Psoas muscle (tissue), 8 donors: ENCODE results near the gene AMBRA1. TPM values are rescaled to one million over a fixed set of nuclear protein-coding genes. Genes with fewer than 3 reads are reported as not detected.

Experiments
- ATAC-seq, 4 donors: fragments of 200-7000 bp; cut with Tn5 transposase; one replicate each; pipeline ENCODE4 v1.9.1; 2020; ENCODE audit warnings: moderate library complexity in 3 of 4, mild to moderate bottlenecking in 2 of 4
- DNase-seq, 2 donors: peaks; one replicate each; pipeline ENCODE4 v3.0.0-alpha.2; 2020
- H3K27ac ChIP-seq: fragments of 200-600 bp; one replicate; pipeline ENCODE4 v1.8.0; 2022
- H3K27me3 ChIP-seq, 3 donors: fragments of 200-600 bp in 1 of 3; one replicate each; pipeline versions ENCODE4 v1.6.1 to v1.8.0; 2013 to 2022; ENCODE audit warnings: low read length in 2 of 3, mild to moderate bottlenecking in 2 of 3, moderate library complexity in 1 of 3; ENCODE audit not compliant: insufficient read depth in 3 of 3
- H3K36me3 ChIP-seq, 2 donors: fragments of 200-600 bp in 1 of 2; one replicate each; pipeline versions ENCODE4 v1.6.1 to v1.8.0; 2013 to 2022; ENCODE audit warnings: low read depth in 1 of 2, mild to moderate bottlenecking in 1 of 2, moderate library complexity in 1 of 2; ENCODE audit not compliant: insufficient read depth in 1 of 2
- H3K4me1 ChIP-seq: fragments of 200-600 bp; one replicate; pipeline ENCODE4 v1.8.0; 2022
- H3K4me3 ChIP-seq: fragments of 200-600 bp; one replicate; pipeline ENCODE4 v1.8.0; 2022; ENCODE audit warnings: mild to moderate bottlenecking
- H3K9me3 ChIP-seq: fragments of 200-600 bp; one replicate; pipeline ENCODE4 v1.8.0; 2022
- CTCF ChIP-seq: fragments of 200-600 bp; IDR thresholded peaks from one replicate; pipeline ENCODE4 v1.8.0; 2022; ENCODE audit warnings: antibody characterized with exemption
- WGBS, 3 donors: extraction: QIAGEN DNeasy Blood & Tissue Kit; methylation state at CpG; one replicate each; pipeline versions ENCODE4 v1.1.6 to v1.1.7; 2013; 5-methylcytosine and 5-hydroxymethylcytosine counted together
- intact Hi-C, 2 donors: fragments of 100-400 bp; cut with DNase I; formaldehyde crosslinking; loops; one replicate each; pipeline versions ENCODE4 v1.11.0 to v1.14.2; 2022
- polyA plus RNA-seq, 3 donors: library from polyadenylated mRNA; stranded (reverse); fragments of 200-250 nt; gene quantifications; one replicate each; pipeline ENCODE4 v1.2.3, GENCODE V29; 2013
- total RNA-seq, 4 donors: library from RNA; stranded (reverse); fragmentation: NEBNext Ultra II Directional in 2 of 4; extraction: Animal tissue kit (Norgen Biotek cat#: 25700) in 2 of 4; gene quantifications; one replicate each; pipeline versions ENCODE4 v1.2.1 to v1.2.4, GENCODE V29; 2021 to 2023
- donor health status: healthy with polysubstance abuse.
- donor health status: DM: no; HTN: no; CAD: no; lungs with moderate emphysema.
- donor health status: Bipolar disorder and iron deficiency.
- donor health status: healthy.
- donor health status: DM: yes; HTN: yes; CAD: no.
- donor health status: DM: no; HTN: no; CAD: no.
- donor health status: DM: no; HTN: no; CAD: no.
- donor health status: DM: yes; HTN: yes; CAD: no.

AMBRA1 gene
- total and polyA plus RNA-seq, 7 donors: 5.1 to 23.5 (median 10.8) TPM

GRCh38 chr11:46603704-46604308, 10.0 kb upstream of the AMBRA1 start:
- no peak for ATAC-seq

GRCh38 chr11:46601129-46601528, 7.3 kb upstream of the AMBRA1 start:
- intact Hi-C loops: no loop called here
- Histone ChIP-seq H3K4me3 (no peak overlapping the region), H3K4me1 (peaks cover 7% of the 10 kb centered on the region), H3K27me3 (no peaks in the 10 kb centered on the region), H3K36me3 (peaks cover 0 to 7% of the 10 kb centered on the region in 2 donors), H3K27ac (peak overlapping the region; percentile 10), H3K9me3 (no peaks in the 10 kb centered on the region)
- WGBS, 3 donors: 31 to 49% (median 48%) methylated on average over 1 of the region's 1 CpG
- ATAC-seq: peak in 1 of 4 donors; percentile 67
- no peak for DNase-seq
- no peak for TF ChIP-seq CTCF

More at GRCh38 chr11:46603704-46604308, 10.0 kb upstream of the AMBRA1 start:
- Histone ChIP-seq H3K27ac (no peak overlapping the region), H3K4me3 (no peak overlapping the region), H3K36me3 (peaks cover 0 to 7% of the 10 kb centered on the region in 2 donors), H3K27me3 (no peaks in the 10 kb centered on the region), H3K4me1 (peaks cover 7% of the 10 kb centered on the region), H3K9me3 (no peaks in the 10 kb centered on the region)
- WGBS, 3 donors: 91 to 93% (median 92%) methylated on average over 15 of the region's 15 CpGs
- no peak for DNase-seq
- intact Hi-C loops: no loop called here
- no peak for TF ChIP-seq CTCF

GRCh38 chr11:46600194-46600960, 6.6 kb upstream of the AMBRA1 start:
- intact Hi-C loops: no loop called here
- Histone ChIP-seq H3K9me3 (no peaks in the 10 kb centered on the region), H3K27me3 (no peaks in the 10 kb centered on the region), H3K27ac (peak overlapping the region; percentile 19), H3K36me3 (peaks cover 0 to 7% of the 10 kb centered on the region in 2 donors), H3K4me1 (peaks cover 7% of the 10 kb centered on the region), H3K4me3 (no peak overlapping the region)
- TF ChIP-seq CTCF: no peak
- DNase-seq (no peak), ATAC-seq (no peak)
- 76 to 83% (median 77%) methylated on average over 3 of the region's 3 CpGs for WGBS, 3 donors

- H3K27ac ChIP-seq: peak overlapping the region; percentile 19
- H3K9me3 ChIP-seq: no peaks in the 10 kb centered on the region
- no peak for DNase-seq
- H3K4me3 ChIP-seq: no peak overlapping the region
- peaks cover 9% of the 10 kb centered on the region for H3K4me1 ChIP-seq
- TF ChIP-seq CTCF: no peak
- WGBS, 3 donors: 72 to 88% (median 74%) methylated on average over 8 of the region's 8 CpGs
- no peaks in the 10 kb centered on the region for H3K27me3 ChIP-seq
- no peak for ATAC-seq
- intact Hi-C loops: no loop called here
- peaks cover 0 to 7% of the 10 kb centered on the region in 2 donors for H3K36me3 ChIP-seq
Observed at GRCh38 chr11:46599340-46600193, 5.7 kb upstream of the AMBRA1 start.
